ENCODE results near the gene POU2F2.

Gene POU2F2

GRCh38 chr19:42132030-42132628 is at the start of gene POU2F2:
Gene POU2F2 (minus strand): TSS chr19:42132446. CDS start chr19:42132411, 35 bp downstream.
- peak; percentile 86 for DNase-seq

- no peak for DNase-seq
These were observed 46.8 kb upstream of the POU2F2 start for GRCh38 chr19:42178791-42179674.

DNA sequence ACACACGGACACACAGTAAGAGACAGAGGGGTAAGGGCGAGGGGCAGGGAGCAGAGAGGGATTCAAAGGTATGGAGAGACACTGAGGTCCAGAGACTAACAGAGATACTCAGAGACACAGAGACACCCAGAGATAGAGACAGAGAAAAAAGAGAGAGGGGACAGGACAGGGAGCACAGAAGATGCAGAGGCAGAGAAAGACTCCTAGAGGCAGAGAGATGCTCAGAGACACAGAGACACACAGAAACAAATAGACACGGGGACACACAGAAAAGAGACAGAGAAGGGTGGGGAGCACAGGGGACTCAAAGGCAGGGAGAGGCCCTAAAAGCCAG is 45.4 kb upstream of the POU2F2 start:
- DNase-seq, result no peak

DNA sequence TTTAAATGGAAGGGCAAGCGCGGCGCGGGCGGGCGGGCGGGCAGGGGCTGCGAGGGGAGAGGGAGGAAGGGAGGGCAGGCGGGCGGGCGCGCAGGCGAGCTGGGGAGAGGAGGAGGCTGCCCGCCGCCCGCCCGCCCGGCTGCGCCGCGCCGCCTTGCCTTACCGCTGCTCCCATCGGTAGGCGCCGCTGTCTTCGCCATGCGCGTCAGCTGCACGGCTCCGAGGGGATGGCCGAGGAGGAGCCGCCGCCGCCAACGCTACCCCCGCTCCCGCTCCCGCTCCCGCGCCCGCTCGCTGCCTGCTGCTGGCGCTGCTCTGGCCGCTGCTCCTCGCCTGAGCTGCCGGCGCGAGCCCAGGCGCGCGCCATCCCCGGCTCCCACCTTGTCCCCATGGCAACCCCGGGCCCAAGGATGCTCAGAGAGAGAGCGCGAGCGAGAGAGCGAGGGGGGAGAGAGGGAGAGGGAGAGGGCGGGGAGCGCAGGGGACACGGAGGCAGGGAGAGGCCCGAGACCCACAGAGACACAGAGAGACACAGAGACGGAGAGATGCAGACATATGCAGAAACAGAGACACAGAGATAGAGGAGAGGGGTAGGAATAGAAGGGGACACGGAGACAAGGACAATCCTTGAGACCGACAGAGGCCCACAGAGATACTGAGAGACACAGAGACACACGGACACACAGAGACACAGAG is 44.9 kb upstream of the POU2F2 start:
- peak; percentile 80 for DNase-seq

- no peak for DNase-seq
These were observed 44.4 kb upstream of the POU2F2 start for GRCh38 chr19:42176649-42176989.

- DNase-seq, result peak; percentile 19
These were observed 43.9 kb upstream of the POU2F2 start for GRCh38 chr19:42175952-42176648.

DNA sequence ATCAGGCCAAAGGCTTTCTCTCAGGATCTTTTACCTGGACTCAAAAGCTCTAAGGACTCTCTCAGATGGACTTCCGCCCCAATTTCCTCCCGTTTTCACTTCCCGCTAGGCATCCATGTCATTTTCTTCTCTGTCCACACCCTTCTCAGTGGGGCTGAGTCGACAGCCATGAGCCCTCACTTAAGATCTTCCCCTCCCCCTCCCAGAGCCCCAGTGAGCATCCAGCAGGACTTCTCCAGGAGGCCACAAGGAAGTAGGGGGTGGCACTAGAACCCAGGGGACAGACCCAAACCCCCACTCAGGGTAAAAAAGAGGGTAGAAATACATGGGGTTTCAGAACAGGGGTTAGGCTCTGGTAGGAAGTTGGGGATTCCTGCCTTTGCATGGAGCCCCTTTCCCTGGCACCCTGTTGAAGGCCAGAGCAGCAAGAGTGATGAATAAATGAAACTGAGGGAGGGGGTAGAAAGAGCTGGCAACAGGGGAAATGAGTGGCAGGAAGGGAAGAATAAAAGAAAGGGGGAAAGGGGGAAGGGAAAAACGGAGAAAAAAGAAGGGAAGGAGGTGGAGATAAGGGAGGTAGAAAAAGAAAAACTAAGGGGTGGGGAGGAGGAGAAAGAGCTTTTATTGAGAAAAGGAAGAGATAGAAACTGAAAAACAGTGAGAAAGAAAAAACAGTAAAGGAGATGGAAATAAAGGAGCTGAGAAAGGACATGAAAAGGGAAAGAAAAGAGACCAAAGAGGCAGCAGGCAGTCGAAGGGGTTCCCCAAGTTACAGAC is 42.9 kb upstream of the POU2F2 start:
- no peak for DNase-seq

GRCh38 chr19:42174188-42174587 is 41.9 kb upstream of the POU2F2 start:
- no peak for DNase-seq

DNA sequence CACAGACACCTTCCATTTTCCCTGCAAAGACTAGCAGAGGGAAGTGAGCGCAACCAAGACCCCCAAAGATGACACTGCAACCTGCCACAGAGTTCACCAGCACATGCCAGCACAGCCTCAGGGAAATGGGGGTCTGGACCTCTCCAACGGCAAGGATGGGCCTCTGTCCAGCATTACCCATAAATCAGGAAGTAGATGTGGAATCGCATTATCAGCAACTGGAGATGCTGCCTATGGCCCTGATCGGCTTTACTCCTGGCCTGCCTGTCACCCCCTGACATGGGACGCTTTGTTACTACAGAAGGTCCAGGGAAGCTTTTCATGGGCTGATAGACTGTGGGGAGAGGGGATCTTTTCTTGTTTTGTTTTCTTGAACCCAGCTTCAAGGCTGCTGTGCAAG is 41.4 kb upstream of the POU2F2 start:
- no peak for DNase-seq

- no peak for DNase-seq
These were observed 40.0 kb upstream of the POU2F2 start for GRCh38 chr19:42172261-42172660.

DNA sequence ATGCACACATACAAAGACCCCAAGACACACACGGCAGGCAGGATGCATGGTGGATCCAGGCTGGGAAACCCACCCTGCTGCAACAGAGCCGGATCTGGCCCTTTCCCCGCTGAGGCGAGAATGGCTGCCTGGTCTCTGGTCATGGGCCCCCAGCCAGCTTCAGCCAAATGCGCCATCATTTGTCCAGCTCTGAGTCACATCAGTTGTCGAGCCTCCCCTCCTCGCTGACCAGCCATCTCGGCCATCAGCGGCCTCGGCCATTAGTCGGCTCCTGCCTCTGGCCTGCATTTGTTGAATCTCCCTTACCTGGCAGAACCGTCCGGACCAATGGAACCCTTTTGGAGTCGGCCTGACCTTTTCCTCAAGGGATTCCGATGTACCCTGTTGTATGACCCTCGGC is 38.5 kb upstream of the POU2F2 start:
- DNase-seq, result no peak

DNA sequence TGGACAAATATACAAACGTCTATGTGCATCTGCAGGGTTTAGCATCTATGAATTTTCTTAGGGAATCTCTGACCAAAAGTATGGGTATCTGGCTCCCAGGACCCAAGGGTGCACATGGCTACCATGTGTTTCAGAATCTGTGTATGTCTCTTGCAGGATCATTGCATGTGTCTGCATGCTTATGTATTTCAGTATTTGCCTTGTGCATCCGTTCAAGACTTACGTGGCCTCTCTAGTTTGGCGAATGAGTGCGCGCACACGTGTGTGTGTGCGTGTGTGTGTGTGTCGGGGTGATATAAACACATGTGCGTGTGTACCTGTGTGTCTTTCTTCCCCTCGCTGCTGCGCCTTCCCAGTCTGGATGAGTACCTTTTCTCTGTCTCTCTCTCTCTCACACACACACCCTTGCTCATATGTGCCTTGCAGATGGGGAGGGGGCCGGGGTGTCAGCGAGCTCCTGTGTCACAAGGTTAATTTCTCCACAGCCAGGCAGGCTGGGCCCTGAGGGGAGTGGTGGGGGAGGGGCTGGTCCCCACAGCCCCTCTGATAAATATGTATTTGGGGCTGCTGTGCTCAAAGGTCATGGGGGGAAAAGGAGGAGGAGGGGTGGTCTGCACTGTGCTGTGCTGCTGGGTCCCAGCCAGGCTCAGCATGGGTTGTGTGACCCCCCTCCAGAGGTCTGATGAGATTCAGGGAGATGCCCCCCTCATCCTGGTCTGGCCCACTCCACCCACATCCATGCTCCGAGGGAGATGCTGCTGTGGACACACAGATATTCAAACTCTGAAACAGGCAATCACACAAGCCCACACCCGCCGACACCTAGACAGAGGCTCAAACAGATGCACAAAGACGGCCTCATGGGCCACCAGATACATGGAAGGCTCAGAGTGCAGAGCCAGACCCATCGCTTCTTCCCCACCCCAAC is 37.5 kb upstream of the POU2F2 start:
- no peak for DNase-seq

DNA sequence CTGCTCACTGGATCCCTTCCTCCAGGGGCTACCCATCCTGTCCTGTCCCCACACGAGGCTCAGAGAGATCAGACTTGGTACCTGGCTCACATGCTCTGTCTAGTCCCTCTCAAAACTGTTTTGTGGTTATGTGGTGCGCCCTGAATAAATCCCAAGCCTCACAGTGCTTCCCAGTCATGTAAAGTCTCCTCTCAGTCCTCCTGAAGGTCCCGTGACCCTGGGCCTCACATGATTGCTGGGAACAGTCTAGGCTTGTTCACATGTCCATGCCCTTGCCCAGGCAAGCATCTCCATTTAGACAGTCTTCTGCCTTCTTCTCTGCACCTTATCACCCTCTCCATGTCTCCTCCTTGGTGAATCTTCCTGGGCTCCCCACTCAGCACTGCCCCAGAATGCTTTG is 36.0 kb upstream of the POU2F2 start:
- DNase-seq, result no peak

DNA sequence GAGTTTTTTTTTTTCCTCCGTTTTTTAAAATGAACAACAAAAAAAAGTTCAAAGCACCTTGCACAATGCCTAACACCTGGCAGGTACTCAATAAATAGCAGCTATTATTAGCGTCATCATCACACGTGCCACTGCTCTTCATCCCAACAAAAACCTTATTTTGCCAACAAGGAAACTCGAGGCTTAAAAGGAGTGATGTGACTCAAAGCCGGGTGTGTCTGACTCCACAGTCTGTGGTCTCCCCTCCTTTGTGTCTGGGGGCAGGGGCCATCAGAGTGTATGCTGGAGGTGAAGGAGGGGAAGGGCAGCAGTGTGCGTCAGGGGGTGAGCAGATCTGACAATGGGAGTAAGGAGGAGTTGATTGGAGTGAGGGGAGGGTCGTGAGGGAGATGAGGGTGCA is 34.1 kb upstream of the POU2F2 start:
- DNase-seq, result no peak

GRCh38 chr19:42165146-42165545 is 32.9 kb upstream of the POU2F2 start:
- no peak for DNase-seq

DNA sequence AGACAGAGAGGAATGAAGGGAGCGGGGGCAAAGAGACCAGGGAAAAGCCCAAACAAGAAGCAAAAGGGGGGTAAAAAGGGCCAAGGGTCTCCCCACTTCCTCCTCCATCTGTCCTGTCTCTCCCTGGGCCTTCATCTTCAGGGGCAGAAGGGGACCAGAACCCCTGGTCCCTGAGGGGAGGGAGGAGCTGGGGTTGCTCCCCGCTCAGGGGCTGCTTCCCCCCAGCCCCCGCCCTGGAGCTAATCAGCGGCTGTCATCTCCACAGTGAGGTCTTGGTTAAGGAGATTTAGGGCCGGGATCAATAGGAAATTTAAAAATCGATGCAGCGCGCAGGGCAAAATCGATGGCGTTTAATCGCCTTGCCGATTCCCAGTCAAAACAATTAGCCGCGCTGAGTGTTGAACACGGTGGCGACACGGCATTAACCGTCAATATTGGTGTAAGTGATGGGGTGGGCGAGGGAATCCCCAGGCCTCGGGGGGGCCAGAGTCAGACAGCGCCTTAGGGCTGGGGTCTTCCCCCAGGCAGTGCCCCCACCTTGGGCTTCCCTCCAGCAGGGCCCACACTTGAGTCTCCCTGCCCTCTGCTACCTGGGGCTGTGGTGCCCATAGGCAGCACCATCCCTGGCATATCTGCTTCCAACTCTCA is 29.5 kb upstream of the POU2F2 start:
- DNase-seq, result no peak

DNA sequence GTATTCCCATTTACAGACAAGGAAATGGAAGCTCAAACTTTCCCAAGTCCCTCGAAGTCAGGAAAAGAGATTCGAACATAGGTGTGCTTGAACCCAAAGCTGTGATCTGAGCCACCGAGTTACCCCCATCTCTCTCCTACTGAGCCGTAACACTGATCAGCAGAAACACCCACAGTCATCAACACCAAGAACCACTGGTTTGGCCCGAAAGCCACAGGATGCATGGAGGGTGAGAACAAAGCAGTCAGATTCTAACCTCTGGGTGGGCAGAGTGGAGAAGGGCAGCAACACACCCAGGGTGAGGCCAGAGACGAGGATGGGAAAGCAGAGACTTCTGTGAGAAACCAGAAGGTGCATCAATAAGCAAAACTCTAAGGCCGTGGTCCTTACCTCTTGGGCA is 27.7 kb upstream of the POU2F2 start:
- no peak for DNase-seq

DNA sequence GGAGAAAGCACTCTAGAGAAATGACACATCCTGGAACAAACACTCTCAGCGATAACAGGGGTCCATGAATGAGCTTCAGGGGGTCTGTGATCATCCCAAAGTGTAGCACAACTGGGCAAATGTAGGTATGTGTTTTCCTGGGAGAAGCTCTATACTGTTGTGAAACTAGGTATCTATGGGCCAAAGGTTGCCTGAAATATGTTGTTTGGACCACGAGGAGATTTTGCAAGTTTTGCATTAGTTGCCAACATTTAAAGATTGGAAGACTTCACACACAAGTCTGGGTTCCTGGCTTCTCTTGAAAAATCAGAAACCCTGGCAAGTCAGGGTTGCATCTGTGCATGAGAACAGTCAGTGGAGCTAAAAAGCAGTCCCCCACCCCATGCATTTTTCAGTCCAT is 26.7 kb upstream of the POU2F2 start:
- DNase-seq, result no peak

DNA sequence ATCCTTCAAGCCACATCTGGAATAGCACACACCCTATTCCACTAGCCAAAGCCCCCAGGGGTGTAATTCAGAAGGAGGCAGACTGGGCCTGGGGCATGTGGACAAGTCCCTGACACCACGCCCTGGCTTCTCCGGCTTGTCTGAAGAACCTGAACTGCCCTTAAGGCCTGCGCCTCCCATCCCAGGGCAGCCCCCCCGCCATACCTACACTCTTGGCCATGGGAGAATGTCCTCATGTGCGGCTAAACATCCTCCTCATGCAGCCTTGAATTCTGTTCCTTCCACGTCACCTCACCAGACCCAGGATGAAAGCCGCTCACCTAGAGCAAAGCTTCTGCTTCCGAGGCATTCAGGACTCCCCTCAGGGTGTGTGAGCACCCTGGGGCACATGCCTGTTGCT is 24.3 kb upstream of the POU2F2 start:
- no peak for DNase-seq

GRCh38 chr19:42155796-42156195 is 23.6 kb upstream of the POU2F2 start:
- DNase-seq, result no peak

Measured in stimulated activated CD4-positive, alpha-beta T cell treated with anti-CD3 and anti-CD28 coated beads, Interleukin-4, amount 100 ng/mL, for 1 hour (primary cell).